Epithelial cell of esophagus (primary cell): ENCODE results near the gene POMP.

ENCODE experiments used
- DNase-seq: peaks from one replicate; pipeline ENCODE4 v3.0.0; 2010; ENCODE audit warnings: low read depth
- H3K4me3 ChIP-seq: 2 replicates; pipeline ENCODE4 v1.5.1; 2011; ENCODE audit warnings: mild to moderate bottlenecking, low read length, control low read depth
- TF ChIP-seq, protein P1 (sequence below): IDR thresholded peaks from 2 replicates; pipeline ENCODE4 v1.5.1; 2011; ENCODE audit warnings: low read depth, mild to moderate bottlenecking, low read length, control low read depth, inconsistent platforms; ENCODE audit not compliant: insufficient read depth; ENCODE audit errors: missing control alignments

The POMP gene, protein sequence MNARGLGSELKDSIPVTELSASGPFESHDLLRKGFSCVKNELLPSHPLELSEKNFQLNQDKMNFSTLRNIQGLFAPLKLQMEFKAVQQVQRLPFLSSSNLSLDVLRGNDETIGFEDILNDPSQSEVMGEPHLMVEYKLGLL

DNA sequence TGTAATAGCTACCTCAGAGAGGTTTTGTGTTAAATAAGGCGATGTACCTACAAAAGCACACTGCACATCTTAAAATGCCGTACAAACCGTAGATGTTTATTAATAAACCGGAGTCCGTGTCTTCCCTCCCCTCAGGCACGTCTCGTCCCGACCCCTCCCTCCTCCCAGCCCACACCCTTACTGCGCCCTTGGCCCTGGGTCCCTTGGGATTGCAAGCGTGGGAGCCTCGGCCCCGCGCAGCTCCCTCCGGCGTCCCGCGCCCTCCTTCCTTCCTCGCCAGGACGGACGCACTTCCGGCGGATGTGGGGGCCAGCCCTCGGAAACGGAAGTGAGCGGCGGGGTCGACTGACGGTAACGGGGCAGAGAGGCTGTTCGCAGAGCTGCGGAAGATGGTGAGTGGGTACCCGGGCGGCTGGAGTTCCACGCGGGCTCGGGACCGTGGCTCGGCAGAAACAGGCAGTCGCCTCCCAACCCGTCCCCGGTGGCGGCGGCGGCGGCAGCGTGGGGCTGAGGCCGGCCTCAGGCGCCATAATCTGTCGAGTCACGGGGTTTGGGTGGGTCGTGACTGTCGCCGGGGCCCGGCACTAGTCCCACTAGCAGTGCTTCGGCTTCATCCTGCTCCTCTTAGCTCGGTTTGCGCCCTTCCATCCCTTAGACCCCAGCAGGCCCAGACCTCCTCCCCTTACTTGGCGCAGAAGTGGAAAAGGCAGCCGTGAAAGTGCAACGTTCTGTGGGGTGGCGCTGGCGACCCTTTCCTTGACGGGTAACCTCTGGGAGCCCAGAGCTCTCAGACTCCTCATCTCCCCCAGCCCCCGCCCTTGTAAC is at the start of gene POMP:
Gene POMP, plus strand, starts transcription at position 335 of the 825 bp plus-strand sequence. Its CDS starts 55 bp downstream, at position 390.
- TF ChIP-seq, protein P1, sequence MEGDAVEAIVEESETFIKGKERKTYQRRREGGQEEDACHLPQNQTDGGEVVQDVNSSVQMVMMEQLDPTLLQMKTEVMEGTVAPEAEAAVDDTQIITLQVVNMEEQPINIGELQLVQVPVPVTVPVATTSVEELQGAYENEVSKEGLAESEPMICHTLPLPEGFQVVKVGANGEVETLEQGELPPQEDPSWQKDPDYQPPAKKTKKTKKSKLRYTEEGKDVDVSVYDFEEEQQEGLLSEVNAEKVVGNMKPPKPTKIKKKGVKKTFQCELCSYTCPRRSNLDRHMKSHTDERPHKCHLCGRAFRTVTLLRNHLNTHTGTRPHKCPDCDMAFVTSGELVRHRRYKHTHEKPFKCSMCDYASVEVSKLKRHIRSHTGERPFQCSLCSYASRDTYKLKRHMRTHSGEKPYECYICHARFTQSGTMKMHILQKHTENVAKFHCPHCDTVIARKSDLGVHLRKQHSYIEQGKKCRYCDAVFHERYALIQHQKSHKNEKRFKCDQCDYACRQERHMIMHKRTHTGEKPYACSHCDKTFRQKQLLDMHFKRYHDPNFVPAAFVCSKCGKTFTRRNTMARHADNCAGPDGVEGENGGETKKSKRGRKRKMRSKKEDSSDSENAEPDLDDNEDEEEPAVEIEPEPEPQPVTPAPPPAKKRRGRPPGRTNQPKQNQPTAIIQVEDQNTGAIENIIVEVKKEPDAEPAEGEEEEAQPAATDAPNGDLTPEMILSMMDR, result peak; percentile 8
- H3K4me3 ChIP-seq, result peak within 1 kb of the TSS; percentile 89
- peak; percentile 93 for DNase-seq

DNA sequence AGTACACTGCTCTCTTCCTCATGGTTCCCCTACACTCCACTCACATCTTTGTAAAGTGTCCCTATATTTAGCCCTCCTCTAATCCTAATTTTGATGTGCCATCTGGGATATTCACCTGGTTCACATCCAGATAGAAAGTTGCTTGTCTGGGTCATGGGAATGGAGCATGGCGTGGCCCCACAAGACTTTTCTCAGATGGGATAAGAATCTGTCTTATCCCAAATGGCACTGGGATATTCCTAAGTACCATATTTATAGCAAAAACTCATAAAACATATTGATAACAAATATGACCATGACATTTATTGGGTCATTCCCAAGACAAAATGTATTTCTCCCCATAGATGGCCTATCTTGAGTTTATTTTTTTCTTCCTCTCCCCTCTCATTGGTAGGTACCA is 49.5 kb upstream of the POMP start:
- TF ChIP-seq, protein P1, result no peak
- no peak overlapping the region for H3K4me3 ChIP-seq
- no peak for DNase-seq

DNA sequence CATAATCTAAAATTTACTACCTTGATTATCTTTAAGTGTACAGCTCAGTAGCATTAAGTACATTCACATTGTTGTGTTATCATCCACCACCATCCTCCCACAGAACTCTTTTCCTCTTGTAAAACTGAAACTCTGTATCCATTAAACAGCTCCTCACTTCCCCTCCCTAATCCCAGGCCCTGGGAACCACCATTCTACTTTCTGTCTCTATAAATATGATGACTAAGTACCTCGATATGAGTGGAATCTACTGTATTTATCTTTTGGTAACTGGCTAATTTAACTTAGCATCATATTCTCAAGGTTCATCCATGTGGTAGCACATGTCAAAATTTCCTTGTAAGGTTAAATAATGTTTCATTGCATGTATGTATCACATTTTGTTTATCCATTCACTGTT is 49.0 kb upstream of the POMP start:
- no peak for DNase-seq
- H3K4me3 ChIP-seq, result no peak overlapping the region
- TF ChIP-seq, protein P1, result no peak

DNA sequence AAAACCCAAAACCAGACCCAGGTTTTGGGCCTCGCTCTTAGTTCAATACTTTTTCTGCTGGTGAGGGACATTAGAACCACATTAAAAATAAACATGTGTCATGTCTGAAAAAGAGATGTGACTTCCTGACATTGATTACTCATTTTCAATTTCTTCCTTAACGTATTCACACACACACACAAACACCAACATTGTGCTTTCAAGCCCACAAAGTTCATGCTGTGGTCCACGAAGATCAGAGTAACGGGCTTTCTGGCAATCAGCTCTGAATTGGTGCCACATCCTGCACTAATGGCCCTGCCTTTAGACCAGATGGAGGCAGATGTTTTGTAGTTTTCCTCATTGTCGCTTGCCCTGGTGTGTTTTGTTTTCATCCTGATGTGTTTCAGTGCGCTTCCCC is 47.9 kb upstream of the POMP start:
- no peak for DNase-seq
- TF ChIP-seq, protein P1, result no peak
- H3K4me3 ChIP-seq, result no peak overlapping the region

DNA sequence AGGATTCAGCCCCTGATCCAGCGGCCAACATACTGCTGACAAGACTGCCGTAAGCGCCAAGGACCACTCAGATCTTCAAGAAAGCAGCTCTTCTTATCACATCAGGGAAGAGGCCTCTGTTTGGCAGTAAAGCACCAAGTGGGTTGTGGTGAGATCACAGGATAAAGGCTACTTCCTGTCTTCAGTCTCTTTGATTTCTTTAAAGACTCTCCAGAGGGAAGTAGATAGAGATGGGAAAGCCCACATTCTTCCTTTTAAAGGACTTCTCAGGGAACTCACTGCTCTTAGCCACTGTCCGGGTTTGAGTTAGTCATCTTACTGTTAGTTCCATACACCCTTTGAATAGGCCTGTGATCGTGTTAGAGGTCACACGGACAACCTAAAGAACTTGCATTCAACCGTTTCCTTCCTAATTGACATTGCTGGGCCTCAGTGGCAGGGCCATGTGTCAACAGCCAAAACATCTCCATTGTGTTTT is 47.2 kb upstream of the POMP start:
- H3K4me3 ChIP-seq, result no peak overlapping the region
- TF ChIP-seq, protein P1, result no peak
- no peak for DNase-seq

DNA sequence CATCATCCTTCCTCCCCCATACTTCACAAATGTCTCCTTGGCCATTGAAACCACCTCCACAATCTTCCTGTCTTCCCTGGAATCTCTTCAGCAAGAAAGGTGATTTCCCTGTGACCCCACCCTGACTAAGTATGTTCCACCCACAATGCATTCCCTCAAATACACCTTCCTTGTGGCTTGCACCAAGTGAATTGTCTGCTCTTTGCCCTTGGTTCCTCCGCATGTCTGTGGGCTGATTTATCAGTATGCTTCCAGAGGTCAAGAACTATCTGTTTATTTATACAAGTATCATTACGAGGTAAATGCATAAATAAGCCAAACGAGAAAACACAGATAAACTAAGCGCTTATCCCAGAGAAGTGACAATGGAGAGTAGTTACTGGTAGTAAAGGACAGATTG is 45.4 kb upstream of the POMP start:
- TF ChIP-seq, protein P1, result no peak
- DNase-seq, result peak; percentile 12

DNA sequence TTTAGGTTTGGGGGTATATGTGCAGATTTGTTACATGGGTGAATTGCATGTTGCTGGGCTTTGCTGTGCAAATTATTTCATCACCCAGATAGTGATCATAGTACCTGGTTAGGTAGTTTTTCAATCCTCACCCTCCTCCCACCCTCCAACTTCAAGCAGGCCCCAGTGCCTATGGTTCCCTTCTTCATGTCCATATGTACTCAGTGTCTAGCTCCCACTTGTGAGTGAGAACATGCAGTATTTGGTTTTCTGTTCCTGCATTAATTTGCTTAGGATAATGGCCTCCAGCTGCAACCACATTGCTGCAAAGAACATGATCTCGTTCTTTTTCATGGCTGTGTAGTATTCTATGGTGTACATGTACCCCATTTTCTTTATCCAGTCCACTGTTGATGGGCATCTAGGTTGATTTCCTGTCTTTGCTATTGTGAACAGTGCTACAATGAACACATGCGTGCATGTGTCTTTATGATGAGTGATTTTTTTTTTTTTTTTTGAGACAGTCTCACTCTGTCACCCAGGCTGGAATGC is 42.9 kb upstream of the POMP start:
- no peak for DNase-seq
- H3K4me3 ChIP-seq, result no peak overlapping the region
- TF ChIP-seq, protein P1, result no peak

More for the DNA sequence above, 45.4 kb upstream of the POMP start:
- no peak overlapping the region for H3K4me3 ChIP-seq
